C4-2B (cell line): Measurements from ENCODE around the gene TTLL5.

Experiments
- ZFX ChIP-seq: fragments of 450-650 bp; IDR thresholded peaks from 2 replicates; pipeline ENCODE4 v1.6.1; 2017
- TF ChIP-seq, protein P1 (sequence below): fragments of 450-650 bp; conservative IDR thresholded peaks from 2 replicates; pipeline ENCODE4 v1.5.1; 2017; ENCODE audit warnings: mild to moderate bottlenecking

DNA sequence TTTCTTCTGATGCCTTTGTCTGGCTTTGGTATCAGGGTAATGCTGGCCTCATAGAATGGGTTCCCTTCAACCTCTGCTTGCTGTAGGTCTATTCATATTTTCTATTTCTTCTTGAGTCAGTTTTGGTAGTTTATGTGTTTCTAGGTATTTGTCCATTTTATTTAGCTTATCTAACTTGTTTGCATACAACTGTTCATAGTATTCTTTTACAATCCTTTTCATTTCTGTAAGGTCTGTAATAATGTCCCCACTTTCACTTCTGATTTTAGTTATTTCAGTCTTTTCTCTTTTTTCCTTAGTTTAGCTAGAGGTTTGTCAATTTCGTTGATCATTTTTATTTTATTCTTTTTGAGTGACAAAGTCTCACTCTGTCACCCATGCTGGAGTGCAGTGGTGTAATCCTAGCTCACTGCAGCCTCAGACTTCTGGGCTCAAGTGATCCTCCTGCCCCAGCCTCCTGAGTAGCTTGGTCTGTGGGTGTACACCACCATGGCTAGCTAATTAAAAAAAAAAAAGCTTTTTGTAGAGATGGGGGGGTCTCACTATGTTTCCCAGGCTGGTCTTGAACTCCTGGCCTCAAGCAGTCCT is 11.7 kb downstream of the TTLL5 start:
- TF ChIP-seq, protein P1, sequence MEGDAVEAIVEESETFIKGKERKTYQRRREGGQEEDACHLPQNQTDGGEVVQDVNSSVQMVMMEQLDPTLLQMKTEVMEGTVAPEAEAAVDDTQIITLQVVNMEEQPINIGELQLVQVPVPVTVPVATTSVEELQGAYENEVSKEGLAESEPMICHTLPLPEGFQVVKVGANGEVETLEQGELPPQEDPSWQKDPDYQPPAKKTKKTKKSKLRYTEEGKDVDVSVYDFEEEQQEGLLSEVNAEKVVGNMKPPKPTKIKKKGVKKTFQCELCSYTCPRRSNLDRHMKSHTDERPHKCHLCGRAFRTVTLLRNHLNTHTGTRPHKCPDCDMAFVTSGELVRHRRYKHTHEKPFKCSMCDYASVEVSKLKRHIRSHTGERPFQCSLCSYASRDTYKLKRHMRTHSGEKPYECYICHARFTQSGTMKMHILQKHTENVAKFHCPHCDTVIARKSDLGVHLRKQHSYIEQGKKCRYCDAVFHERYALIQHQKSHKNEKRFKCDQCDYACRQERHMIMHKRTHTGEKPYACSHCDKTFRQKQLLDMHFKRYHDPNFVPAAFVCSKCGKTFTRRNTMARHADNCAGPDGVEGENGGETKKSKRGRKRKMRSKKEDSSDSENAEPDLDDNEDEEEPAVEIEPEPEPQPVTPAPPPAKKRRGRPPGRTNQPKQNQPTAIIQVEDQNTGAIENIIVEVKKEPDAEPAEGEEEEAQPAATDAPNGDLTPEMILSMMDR, result no peak
- TF ChIP-seq ZFX, result no peak
